ENCODE results near the gene PCBP2.
"Not testable (repeated sequence)": the region's sequence is repeated elsewhere in the genome, so short reads cannot be mapped to it uniquely, and the experiment has no call there.

PCBP2 gene

DNA sequence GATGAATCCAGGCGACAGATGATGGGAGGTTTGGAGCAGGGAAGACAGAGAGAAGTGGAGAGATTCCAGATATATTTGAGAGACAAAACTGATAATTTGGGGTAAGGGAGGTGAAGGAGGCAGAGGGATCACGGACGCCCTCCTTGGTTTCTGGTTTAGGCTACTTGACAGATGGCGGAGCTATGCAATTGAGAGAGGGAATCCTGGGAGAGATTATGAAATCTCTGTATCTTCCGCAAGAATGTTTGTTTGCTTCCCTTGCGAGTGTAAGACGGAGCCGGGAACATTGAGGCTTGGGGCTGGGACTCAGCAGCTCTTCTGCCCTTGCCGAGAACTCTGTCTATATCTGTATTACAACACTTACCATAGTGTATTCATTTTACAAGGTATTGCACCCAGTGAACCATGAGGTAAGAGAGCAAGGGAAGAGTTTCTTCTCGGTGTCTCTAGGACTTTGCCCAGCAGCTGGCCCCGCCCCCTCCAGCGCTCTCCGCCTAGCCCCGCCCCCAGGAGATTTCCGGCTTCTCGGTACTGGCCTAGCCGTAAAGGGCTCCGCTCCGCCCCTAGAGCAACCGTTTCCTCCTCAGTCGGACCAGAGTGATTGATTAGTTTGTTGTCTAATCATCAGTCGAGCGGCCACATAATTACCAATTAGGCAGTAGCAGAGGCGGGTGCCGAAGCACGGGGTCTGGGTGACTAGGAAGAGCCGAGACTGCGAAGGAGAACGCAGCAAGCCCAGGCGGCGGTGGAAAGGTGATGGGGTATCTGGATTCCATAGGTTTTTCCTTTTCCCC, 10.7 kb upstream of the PCBP2 start, which contains the start of gene PRR13:
PRR13 (plus strand) TSS at position 695 of the 794 bp plus-strand sequence. CDS start 981 bp downstream, outside the sequence.
- DNase-seq, result peak; percentile 96 to 99 (median 99)

DNA sequence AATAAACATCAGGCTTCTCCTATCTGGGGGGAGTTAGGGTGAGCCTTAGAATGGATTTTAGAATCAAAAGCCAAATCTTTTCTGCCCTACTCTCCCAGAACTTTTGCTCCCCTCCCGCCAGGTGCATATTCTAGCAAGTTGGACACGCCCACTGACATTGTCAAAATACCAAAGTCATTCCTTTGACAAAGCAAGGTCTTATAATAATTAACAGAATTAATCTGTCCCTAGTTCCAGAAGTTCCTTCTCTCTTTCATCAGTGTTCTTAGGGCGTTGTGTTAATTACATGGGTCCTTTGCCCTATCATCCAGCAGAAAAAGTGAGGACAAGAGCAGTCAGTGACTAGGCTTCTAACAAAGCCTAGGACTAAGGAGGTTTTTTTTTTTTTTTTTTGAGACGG, 7.9 kb upstream of the PCBP2 start:
- DNase-seq, result no peak

GRCh38 chr12:53444593-53445325, 7.1 kb upstream of the PCBP2 start:
- not testable (repeated sequence) for DNase-seq

DNA sequence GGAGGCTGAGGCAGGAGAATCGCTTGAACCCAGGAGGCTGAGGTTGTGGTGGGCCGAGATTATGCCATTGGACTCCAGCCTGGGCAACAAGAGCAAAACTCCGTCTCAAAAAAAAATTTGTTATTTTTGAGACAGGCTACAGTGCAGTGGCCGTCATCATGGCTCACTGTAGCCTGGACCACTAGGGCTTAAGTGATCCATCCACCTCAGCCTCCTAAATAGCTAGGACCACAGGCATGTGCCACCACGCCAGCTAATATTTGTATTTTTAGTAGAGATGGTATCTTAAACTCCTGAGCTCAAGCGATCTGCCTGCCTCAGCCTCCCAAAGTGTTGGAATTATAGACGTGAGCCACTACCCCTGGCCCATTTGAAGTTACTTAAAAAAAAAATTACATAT, 966 bp upstream of the PCBP2 start:
- DNase-seq, result no peak

- peak; percentile 62 to 83 (median 75) for DNase-seq
Measured at GRCh38 chr12:53452159-53453077, 516 bp downstream of the PCBP2 start.

DNA sequence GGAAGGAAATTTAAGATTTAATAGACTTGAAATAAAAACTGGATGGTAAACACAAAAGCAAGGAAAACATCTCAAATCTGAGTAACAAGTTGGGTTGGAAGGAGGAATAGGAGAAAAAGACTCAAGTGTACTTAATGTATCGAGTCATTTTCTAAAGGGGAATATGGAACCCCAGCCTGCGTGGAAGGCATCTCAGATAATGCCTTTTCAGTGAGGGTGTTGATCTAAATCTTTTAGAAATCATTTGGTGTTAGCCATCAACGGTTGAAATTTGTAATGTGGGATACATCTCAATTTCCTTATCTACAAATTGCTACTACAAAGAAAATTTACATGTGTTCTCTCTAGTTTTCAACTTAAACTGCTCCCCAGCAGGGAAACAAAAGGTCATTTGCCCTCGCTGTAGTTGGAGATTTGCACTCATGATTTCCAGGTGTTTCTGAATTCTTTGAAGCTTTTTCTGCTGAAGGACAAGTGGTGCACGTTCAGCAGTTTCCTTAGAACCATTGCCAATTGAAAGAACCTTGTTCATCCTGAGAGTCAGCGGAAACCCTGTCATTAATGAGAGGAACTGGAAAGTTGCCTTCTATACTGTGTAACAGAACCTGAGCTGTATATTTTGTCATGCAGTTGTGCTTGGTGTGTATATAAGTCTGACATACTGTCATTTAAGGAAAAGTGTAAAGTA, 2.2 kb downstream of the PCBP2 start:
- DNase-seq, result no peak

- DNase-seq, result no peak
Measured at GRCh38 chr12:53454707-53455106, 2.8 kb downstream of the PCBP2 start.

GRCh38 chr12:53456654-53457366, 4.9 kb downstream of the PCBP2 start:
- DNase-seq, result no peak

DNA sequence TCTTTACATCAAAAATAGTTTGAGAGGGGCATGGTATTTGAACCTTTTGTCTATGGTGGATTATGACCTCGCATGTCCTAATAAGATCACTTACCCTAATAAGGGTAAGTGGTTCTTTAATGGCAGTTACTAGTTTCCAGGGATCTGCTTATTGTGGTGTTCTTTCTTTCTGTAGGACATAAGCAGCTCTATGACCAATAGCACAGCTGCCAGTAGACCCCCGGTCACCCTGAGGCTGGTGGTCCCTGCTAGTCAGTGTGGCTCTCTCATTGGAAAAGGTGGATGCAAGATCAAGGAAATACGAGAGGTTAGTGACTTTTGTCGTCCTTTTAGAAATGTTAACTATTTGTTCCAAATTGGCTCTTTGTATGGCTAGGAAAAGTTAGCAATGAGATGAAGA, 7.2 kb downstream of the PCBP2 start:
- no peak for DNase-seq

GRCh38 chr12:53461059-53461458, 9.2 kb downstream of the PCBP2 start:
- DNase-seq, result no peak

- no peak for DNase-seq
Measured at GRCh38 chr12:53461591-53461990, 9.7 kb downstream of the PCBP2 start.

- no peak for DNase-seq
Measured at GRCh38 chr12:53462935-53463334, 11.0 kb downstream of the PCBP2 start.

DNA sequence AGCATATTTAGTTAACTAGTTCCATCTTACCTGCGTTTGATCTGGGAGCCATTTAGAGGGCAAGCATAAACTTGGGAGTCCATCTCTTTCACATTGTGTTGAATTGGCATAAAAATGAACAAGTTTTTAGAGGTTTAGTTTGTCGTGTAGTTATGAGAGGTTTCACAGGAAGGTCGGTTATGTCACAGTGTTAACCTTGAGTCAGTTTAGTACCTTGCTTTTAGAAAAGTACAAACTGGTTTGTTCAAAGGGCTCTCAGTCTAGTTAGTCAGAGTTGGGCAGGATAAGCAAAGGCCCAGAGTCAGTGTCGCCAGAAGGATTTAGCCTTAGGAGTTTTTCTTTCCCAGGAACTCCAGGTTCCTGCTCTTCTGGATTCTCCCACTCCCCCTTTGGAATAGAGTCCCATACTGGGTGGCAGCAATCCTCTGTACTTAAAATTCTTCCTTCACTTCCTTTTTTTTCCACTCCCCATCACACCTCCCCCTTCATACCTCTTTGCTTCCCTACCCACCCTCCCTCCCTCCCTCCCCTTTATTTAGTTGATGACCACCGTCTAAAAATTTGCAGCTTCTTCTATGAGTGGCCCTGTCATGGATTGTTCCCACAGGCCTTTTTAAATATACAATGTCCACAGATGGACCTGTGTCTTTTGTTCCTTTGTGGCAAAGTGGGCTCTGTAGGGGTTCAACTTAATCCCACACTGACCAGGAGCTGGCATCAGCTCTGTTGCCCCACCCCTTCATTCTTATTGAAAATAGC, 12.1 kb downstream of the PCBP2 start:
- DNase-seq, result no peak

GRCh38 chr12:53464685-53465418, 12.9 kb downstream of the PCBP2 start:
- no peak for DNase-seq

GRCh38 chr12:53465679-53466078, 13.8 kb downstream of the PCBP2 start:
- no peak for DNase-seq

- DNase-seq, result no peak
Measured at GRCh38 chr12:53466640-53467039, 14.7 kb downstream of the PCBP2 start.

DNA sequence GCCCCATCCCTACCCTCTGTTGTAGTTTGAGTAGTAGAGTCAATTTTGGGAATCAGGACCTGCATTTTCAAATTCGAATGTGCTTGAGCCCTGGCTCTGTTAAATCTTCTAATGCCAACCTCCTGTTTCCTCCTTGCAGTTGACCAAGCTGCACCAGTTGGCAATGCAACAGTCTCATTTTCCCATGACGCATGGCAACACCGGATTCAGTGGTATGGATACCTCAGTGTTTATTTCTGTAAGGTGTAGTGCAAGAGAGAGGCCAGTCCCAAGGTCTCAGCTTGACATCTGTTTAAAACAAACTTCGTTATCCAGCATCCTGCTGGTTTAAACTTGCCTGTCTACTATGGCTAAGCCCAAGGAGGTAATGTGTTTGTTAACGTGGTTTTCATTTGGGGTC, 15.2 kb downstream of the PCBP2 start:
- DNase-seq, result no peak

- no peak for DNase-seq
Measured at GRCh38 chr12:53467880-53468279, 16.0 kb downstream of the PCBP2 start.

- DNase-seq, result no peak
Measured at GRCh38 chr12:53468282-53468681, 16.4 kb downstream of the PCBP2 start.

DNA sequence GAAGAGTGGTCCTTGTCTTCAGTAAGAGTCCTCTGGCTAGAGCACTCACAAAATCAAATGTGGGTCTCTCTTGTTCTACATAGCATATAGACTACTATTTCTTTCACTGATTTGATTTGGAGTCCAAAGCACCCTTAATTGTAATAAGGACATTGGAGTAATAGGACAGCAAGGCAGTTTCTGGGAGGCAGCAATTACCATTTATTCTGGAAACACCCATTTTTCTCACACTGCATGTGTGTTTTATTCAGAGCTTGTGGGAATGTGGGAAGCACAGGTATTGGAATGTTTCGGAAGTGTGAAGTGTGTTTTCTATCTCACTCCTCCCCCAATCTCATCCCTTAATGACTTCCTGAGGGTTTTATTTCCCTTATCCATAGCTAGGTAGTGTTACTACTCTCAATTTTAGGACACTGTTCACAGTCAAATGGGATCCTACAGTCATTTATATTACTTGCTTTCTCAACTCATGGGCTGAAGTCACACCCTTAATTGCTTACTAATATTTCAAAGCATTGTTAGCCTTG, 20.2 kb downstream of the PCBP2 start:
- DNase-seq, result no peak
